D721Med (cell line): ENCODE data around the gene POLE3.
"Not testable (repeated sequence)": the region's sequence is repeated elsewhere in the genome, so short reads cannot be mapped to it uniquely, and the experiment has no call there.

Source experiments
- DNase-seq: peaks from one replicate; pipeline ENCODE4 v3.0.0; 2011; ENCODE audit warnings: low spot score; ENCODE audit not compliant: insufficient read length
- FAIRE-seq: peaks from 2 replicates; lab custom pipeline; 2011; peaks lifted over from hg19 to GRCh38; lab: Jason Lieb, UNC
- TF ChIP-seq, protein P1 (sequence below): IDR thresholded peaks from 2 replicates; pipeline ENCODE4 v1.5.1; 2012; ENCODE audit warnings: mild to moderate bottlenecking, control low read depth; ENCODE audit not compliant: insufficient read depth; ENCODE audit errors: missing control alignments

Gene POLE3

DNA sequence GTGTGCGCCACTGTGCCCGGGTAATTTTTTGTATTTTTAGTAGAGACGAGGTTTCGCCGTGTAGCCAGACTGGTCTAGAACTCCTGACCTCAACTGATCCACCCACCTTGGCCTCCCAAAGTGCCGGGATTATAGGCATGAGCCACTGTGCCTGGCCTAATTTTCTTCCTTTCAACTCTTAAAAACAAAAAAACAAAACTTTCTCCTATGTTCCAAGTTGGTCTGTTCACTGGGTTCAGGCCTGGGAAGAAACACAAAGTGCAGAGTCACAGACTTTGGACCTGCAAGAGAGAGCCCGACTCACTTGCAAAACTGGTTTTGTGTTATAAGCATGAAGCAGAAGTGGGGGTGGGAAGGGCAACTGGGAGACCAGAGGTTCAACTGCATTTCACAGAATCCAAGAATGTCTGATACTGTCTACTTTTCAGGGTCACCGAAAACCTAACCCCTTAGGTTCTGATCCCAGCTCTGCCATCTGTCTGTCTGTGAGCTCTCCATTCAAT lies 28.5 kb downstream of the POLE3 start:
- DNase-seq (no peak), FAIRE-seq (no peak)
- TF ChIP-seq, protein P1, sequence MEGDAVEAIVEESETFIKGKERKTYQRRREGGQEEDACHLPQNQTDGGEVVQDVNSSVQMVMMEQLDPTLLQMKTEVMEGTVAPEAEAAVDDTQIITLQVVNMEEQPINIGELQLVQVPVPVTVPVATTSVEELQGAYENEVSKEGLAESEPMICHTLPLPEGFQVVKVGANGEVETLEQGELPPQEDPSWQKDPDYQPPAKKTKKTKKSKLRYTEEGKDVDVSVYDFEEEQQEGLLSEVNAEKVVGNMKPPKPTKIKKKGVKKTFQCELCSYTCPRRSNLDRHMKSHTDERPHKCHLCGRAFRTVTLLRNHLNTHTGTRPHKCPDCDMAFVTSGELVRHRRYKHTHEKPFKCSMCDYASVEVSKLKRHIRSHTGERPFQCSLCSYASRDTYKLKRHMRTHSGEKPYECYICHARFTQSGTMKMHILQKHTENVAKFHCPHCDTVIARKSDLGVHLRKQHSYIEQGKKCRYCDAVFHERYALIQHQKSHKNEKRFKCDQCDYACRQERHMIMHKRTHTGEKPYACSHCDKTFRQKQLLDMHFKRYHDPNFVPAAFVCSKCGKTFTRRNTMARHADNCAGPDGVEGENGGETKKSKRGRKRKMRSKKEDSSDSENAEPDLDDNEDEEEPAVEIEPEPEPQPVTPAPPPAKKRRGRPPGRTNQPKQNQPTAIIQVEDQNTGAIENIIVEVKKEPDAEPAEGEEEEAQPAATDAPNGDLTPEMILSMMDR: no peak

DNA sequence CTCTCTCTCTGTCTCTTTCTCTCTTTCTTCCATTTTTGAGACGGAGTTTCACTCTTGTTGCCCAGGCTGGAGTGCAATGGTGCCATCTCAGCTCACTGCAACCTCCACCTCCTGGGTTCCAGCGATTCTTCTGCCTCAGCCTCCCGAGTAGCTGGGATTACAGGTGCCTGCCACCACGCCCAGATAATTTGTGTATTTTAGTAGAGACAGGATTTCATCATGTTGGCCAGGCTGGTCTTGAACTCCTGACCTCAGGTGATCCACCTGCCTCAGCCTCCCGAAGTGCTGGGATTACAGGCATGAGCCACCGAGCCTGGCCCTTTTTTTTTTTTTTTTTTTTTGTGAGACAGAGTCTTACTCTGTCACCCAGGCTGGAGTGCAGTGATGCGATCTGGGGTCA lies 29.0 kb downstream of the POLE3 start:
- not testable (repeated sequence) for FAIRE-seq, DNase-seq

DNA sequence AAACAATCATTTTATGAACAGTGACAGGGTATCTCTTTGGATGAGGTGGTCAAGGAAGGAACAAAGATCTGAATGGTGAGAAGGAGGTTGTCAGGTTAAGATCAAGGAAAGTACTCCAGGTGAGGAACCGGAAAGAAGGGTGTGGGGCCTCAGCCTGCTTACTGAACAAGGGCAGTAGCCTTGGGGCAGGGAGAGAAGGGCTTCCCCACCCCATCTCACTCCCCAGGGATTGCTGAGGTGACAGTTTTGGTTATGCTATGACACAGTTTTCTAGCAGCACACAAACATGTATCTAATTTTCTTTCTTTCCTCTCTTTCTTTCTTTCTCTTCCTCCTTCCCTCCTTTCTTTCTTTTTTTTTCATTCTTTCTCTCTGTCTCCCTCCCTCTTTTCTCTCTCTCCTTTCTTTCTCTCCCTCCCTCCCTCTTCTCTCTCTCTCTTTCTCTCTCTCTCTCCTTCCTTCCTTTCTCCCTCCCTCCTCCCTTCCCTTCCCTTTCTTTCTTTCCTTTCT lies 29.6 kb downstream of the POLE3 start:
- FAIRE-seq: no peak
- DNase-seq: no peak
- TF ChIP-seq, protein P1: no peak

DNA sequence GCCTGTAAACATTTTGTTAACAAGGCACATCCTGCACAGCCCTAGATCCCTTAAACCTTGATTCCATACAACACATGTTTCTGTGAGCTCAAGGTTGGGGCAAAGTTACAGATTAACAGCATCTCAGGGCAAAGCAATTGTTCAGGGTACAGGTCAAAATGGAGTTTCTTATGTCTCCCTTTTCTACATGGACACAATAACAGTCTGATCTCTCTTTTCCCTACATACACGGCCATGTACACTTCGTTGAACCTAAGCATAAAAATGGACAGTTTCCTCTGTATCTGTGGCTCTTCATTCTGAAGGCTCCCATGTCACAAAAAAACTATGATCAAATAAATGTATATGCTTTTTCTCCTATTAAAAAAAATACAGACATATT lies 30.7 kb downstream of the POLE3 start:
- not testable (repeated sequence) for DNase-seq, FAIRE-seq

DNA sequence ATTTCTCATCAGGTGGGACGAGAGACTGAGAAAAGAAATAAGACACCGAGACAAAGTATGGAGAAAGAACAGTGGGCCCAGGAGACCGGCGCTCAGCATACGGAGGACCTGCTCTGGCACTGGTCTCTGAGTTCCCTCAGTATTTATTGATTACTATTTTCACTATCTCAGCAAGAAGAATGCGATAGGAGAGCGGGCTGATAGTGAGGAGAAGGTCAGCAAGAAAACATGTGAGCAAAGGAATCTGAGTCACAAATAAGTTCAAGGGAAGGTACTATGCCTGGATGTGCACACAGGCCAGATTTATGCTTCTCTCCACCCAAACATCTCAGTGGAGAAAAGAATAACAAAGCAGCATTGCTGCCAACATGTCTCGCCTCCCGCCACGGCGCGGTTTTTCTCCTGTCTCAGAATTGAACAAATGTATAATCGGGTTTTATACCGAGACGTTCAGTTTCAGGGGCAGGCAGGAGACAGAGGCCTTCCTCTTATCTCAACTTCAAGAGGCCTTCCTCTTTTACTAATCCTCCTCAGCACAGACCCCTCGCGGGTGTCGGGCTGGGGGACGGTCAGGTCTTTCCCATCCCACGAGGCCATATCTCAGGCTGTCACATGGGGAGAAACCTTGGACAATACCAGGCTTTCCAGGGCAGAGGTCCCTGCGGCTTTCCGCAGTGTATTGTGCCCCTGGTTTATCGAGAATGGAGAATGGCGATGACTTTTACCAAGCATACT lies 31.2 kb downstream of the POLE3 start:
- FAIRE-seq: not testable (repeated sequence)

DNA sequence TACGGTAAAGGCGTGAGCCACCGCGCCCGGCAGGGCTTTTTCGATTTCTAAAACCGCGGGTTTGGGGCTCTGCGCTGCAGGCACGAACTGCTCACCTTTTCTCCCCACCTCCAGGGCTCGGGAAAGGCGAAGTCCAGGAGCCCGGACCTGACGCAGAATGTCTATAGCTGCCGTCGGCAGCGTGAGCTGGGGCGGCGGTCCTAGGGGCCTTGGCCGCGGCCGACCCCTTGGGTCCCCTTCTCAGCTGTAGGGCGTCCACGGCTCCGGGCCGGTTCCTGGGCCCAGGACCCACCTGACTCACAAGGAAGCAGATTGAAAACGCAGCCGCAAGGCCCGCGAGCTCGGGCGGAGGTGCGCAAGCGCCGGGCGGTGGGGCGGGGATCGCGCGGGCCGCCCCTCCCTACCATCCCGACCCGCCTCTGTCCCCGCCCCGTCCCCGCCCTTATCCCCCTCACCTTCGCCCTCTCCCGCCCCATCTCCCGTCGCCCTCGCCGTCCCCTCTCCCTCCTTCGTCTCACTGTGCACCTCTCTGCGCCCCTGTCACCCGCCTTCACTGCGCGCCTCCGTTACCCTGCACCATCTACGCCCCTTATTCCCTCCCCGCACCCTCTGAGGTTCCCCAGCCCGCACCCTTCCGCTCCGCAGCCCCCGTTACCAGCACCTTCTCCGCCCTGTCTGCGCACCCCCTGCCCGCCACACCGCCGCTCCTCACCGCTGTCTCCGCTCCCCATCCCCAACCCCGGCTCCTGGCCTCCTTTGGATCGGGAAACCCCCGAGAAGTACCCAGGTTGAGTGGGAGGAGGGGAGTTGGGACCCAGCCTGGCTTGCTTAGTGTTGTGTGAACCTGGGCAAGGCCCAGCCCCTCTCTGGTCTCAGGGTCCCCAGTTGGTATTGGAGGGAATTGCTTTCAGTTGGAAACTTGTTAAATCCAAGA lies 33.6 kb downstream of the POLE3 start, which contains the start of gene HDHD3:
Gene HDHD3 (minus strand): TSS at position 353 of the 934 bp plus-strand sequence. CDS start 2,632 bp downstream, outside the sequence.
- peak; percentile 93 for DNase-seq
- no peak for FAIRE-seq
- TF ChIP-seq, protein P1: no peak

More for the DNA sequence above, 31.2 kb downstream of the POLE3 start:
- not testable (repeated sequence) for DNase-seq

DNA sequence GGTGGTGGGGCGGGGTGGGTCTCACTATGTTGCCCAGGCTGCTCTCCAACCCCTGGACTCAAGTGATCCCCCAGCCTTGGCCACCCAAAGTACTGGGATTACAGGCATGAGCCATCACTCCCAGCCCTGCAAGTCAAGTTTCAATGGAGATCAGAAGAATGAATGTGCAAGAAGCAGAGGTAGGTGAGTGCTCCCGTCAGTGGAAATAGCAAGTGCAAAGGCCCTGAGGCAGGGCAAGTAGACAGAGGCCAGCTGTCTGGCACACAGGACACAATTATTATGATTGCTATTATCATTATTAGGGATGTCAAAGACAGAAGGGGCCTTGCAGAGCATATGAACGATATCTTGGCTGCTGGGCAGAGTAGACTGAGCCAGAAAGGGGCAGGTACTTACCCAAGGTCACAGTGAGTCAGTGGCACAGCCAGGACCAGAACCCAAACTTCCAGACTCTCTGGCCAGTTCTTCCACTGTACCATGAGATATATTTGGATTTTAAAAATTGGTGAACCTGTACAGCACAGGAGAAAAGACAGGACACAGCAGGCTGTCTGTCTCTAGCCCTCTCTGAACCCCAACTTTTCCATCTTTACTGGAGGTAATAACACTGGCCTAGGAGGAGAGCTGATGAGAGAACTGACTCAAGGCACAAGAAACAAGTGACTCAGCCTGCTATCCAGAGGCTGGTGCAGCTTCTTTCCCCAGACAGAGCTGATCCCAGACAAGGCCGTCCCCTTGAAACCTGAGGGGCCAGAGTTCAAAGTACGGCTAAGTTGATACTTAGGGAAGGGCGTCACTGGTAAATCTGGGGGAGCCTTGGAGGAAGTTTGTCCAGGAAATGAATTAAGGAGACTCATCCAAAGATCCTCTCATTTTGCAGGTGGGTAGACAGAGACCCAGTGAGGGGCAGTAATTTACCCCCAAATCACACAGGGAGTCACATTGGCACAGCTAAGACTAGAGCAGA lies 35.1 kb downstream of the POLE3 start:
- no peak for FAIRE-seq
- DNase-seq: no peak
- TF ChIP-seq, protein P1: no peak
